ENCODE measurements around the gene TRABD2B.

- TF ChIP-seq SMC3 (IDR thresholded peaks at IDR 0.05; ENCODE audit: low read depth, low read length) = no peak
- TF ChIP-seq CTCF (conservative IDR thresholded peaks at IDR 0.05; ENCODE audit: low read depth, low read length) = no peak
- no peak for TF ChIP-seq CHD1 (IDR thresholded peaks at IDR 0.05; ENCODE audit: low read depth, low read length)
- TF ChIP-seq USF2 (IDR thresholded peaks at IDR 0.05; ENCODE audit: low read depth, low read length) = no peak
- no peak for TF ChIP-seq FOS (IDR thresholded peaks at IDR 0.05; ENCODE audit: low read depth, low read length)
- TF ChIP-seq POLR2A (IDR thresholded peaks at IDR 0.05; ENCODE audit: low read depth, low read length) = no peak
- no peak for TF ChIP-seq RAD21 (IDR thresholded peaks at IDR 0.05; ENCODE audit: low read length)
- TF ChIP-seq ELK1 (IDR thresholded peaks at IDR 0.05; ENCODE audit: borderline replicate concordance, low read depth, low read length) = no peak
- TF ChIP-seq RCOR1 (IDR thresholded peaks at IDR 0.05; ENCODE audit: insufficient replicate concordance, low read length) = no peak
- no peak for TF ChIP-seq MAFK (IDR thresholded peaks at IDR 0.05; ENCODE audit: low read depth, low read length)
- TF ChIP-seq RFX5 (IDR thresholded peaks at IDR 0.05; ENCODE audit: low read depth, low read length) = no peak
- TF ChIP-seq NFE2L2 (IDR thresholded peaks at IDR 0.05; ENCODE audit: low read depth, low read length) = no peak
These were observed 162.9 kb downstream of the TRABD2B start for GRCh38 chr1:47834326-47834725.
